D721Med (cell line): Measurements from ENCODE around the gene LZTR1.

Experiments used
- DNase-seq: peaks from one replicate; pipeline ENCODE4 v3.0.0; 2011; ENCODE audit warnings: low spot score; ENCODE audit not compliant: insufficient read length
- FAIRE-seq: peaks from 2 replicates; lab custom pipeline; 2011; peaks lifted over from hg19 to GRCh38; lab: Jason Lieb, UNC
- TF ChIP-seq, protein P1 (sequence below): IDR thresholded peaks from 2 replicates; pipeline ENCODE4 v1.5.1; 2012; ENCODE audit warnings: mild to moderate bottlenecking, control low read depth; ENCODE audit not compliant: insufficient read depth; ENCODE audit errors: missing control alignments

Gene LZTR1

DNA sequence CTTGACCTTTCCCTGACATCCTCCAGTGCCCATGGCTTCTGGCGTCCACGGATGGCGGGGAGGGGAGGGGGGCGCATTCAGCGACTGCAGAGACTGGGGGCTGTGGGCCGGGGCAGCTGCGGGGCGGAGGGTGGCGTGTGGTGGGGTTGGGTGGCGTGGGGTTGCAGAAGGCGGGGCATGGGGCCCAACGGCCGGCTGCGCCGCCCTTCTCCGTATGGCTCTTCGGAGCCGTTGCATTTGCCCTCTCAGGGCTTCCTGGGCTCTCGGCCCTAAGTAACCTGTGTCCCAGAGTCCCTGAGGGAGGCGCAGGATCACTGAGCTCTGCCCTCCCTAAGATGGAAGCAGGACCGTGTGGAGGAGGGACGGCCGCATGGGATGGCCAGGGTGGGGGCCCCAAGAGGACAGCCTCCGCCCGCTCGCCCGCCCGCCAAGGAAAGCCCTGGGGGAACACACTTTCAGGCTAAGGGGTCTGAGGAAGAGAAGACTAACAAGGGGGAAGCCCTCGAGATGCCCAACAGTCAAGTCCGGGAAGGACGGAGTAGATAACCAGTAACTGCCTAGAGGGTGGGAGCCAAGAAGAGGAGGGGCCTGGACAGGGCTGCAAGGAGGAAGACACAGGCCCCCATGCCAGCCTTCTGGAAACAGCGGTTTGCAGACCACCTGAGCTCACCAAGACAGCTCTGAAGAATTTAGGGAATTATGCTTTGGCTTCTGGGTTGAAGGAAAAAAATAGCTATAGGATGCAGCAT, 24.2 kb upstream of the LZTR1 start:
- TF ChIP-seq, protein P1, sequence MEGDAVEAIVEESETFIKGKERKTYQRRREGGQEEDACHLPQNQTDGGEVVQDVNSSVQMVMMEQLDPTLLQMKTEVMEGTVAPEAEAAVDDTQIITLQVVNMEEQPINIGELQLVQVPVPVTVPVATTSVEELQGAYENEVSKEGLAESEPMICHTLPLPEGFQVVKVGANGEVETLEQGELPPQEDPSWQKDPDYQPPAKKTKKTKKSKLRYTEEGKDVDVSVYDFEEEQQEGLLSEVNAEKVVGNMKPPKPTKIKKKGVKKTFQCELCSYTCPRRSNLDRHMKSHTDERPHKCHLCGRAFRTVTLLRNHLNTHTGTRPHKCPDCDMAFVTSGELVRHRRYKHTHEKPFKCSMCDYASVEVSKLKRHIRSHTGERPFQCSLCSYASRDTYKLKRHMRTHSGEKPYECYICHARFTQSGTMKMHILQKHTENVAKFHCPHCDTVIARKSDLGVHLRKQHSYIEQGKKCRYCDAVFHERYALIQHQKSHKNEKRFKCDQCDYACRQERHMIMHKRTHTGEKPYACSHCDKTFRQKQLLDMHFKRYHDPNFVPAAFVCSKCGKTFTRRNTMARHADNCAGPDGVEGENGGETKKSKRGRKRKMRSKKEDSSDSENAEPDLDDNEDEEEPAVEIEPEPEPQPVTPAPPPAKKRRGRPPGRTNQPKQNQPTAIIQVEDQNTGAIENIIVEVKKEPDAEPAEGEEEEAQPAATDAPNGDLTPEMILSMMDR: no peak
- FAIRE-seq (no peak), DNase-seq (no peak)

DNA sequence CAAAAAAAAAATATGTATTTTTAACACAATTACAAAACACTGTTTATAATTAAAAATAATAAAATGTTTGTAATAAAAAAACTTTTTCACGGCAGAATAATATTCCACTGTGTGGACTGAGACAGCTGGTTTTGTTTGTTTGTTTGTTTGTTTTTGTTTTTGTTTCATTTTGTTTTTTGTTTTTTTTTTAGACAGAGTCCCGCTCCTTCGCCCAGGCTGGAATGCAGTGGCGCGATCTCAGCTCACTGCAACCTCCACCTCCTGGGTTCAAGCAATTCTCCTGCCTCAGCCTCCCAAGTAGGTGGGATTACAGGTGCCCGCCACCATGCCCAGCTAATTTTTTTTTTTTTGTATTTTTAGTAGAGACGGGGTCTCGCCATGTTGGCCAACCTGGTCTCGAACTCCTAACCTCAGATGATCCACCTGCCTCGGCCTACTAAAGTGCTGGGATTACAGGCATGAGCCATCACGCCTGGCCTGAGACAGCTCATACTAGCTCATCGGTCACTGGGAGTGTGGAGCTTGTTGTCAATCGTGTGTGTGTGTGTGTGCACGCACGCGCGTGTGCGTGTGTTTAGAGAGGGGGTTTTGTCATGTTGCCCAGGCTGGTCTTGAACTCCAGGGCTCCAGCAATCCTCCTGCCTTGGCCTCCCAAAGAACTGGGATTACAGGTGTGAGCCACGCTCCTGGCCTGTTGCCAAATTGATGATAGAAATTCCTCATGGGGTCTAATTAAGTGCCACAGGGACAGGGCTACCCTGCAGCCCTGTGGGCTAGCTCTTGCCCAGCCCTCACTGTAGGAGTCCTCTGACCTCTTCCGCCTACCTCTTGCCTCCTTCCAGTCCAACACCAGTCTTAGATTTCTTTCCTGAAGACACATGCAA, 22.3 kb upstream of the LZTR1 start:
- FAIRE-seq (no peak), DNase-seq (no peak)

DNA sequence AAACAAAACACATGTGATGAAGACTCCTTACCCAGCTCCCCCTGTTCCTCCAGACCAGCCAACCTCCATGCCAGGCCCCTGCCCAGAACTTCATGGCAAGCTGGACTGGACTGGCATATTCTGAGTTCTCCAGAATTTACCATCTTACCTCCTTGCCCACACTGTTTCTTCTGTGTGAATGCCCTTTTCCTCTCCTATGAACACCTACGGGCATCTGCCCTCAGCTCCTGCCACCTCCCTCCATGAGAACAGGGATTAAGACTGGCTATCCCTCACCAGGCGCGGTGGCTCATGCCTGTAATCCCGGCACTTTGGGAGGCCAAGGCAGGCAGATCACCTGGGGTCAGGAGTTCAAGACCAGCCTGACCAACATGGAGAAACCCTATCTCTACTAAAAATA, 21.5 kb upstream of the LZTR1 start:
- TF ChIP-seq, protein P1: no peak
- DNase-seq (no peak), FAIRE-seq (no peak)

More for the DNA sequence above, 22.3 kb upstream of the LZTR1 start:
- TF ChIP-seq, protein P1: no peak

DNA sequence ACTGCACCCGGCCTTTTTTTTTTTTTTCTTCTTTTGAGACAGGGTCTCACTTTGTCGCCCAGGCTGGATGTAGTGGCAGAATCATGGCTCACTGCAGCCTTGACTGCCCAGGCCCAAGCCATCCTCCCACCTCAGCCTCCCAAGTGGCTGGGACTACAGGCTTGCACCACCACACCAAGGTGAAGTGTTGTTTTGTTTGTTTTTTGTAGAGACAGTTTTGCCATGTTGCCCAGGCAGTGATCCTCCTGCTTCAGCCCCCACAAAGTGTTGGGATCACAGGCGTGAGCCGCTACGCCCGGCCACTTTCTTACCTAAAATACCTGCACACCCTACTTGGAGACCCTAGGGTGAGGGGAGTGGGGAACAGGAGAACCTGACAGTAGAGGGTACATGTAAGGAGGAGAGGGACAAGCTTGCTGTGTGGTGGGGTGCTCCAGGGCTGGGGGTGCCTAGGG, 19.6 kb upstream of the LZTR1 start:
- TF ChIP-seq, protein P1: no peak
- no peak for DNase-seq
- FAIRE-seq: no peak

DNA sequence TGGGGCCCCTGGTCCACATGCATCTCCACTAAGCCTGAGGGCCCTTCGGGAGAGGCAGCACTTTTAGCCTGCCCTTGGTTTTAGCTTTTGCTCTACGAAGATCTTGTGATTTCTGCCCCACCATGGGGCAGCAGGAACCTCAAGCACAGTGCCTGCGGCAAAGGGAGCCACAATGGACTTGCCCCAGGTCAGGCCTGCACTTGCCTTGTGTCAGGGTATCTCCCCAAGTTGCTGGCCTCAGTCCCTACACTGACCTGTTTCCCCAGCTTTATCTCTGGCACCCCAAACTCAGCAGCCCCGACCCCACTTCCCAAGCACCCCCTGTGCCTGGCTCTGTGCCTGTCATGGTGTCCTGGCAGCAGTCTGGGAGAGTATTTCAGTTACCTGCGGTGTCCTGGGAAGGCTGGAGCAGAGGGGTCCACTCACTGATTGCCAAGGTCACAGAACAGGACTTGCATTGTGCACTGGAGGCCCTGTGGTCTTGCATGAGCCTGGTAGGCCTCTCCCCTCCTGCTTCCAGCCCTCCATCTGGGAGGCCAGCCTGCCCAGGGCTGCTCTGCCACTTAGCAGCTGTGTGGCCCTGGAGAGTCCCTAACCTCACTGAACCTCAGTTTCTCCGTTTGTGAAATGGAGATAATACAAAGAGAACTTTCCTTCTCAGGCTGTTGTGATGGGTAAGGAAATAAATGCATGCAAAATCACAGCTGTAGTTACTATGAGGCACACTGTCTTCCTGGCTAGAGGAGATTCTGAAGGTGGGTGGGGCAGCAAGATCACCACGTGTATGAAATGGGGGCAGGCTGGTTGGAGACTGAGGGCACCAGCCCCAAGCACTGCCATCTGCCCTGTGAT, 18.7 kb upstream of the LZTR1 start:
- no peak for FAIRE-seq
- TF ChIP-seq, protein P1: no peak
- no peak for DNase-seq

DNA sequence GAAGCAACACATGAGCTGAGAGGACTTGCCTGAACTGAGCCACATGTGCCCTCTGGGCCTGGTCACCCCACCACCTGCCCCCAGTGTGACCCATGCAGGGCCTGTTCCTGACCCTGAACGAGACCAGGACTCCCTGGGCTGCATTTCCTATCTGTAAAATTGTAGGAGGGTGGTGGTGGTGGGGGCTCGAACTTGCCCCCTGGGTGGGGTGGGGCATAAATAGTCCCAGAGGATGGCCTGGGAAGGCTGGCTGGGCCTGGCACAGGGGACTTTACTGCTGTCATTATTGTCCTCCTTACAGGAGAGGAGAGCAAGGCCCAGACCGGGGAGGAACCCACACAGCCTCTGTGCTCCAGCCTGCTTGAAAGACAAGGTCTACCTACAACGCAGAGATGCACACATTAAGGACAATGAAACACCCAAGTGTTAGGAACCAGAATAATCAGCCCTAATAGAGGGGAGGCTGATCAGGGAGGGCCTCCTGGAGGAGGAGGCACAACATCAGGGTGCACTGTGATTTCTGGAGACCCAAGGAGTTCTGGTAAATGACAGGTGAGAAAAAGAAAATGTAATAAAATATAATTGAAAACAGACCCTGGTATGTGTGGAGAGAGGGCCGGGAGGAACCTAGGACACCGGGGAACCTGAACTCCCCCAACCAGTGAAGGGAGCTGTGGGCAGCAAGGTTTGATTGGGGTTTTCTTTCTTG, 17.9 kb upstream of the LZTR1 start:
- no peak for DNase-seq
- no peak for FAIRE-seq
- TF ChIP-seq, protein P1: no peak
